Coronary artery (tissue), 2 donors: ENCODE data around the gene GRIK4.

Experiments
- DNase-seq: peaks from one replicate; pipeline ENCODE4 v3.0.0-alpha.2; 2017; ENCODE audit warnings: low spot score
- H3K27ac ChIP-seq, 2 donors: fragments of 200-600 bp; sonication (generic); one replicate each; pipeline ENCODE4 v1.5.1; 2016 to 2019
- H3K4me3 ChIP-seq: fragments of 200-600 bp; sonication (generic); 2 replicates; pipeline ENCODE4 v1.5.1; 2016; ENCODE audit warnings: mild to moderate bottlenecking, moderate library complexity
- TF ChIP-seq, protein P1 (sequence below): fragments of 200-600 bp; sonication (generic); IDR thresholded peaks from one replicate; pipeline ENCODE4 v1.5.1; 2019; ENCODE audit warnings: antibody characterized with exemption

GRIK4 gene

DNA sequence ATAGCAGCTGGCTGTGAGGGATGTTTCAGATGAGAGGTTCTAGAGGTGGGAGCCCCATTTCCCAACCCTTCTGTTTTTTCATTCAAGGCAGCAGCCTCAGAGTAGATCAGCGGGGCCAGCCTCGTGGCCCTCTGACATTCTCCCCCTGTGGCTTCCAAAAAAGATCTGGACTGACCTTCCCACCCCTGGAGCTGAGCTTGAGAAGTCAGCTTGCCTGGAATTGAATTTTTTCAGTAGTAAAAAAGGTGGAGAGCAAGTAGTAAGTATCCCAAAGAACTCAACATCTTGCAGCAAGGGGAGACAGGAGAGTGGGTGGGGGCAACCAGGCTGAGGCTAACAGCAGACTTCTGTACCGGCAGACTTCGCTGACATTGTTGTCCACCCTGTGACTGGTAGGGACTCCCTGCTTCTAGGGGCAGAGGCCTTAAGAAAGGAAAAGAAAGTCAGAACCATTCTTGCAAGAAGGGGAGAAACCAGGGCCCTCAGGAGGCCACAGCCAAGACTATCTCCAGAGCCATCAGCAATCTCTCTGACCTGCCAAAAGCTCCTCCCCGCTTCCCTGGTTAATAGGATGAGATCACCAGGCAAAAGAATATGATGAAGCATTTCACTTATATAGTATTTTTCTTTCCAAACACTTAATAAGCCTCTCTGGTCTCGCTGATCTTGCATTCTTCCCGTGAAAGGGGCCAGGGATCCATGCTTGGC lies 2.0 kb upstream of the GRIK4 start:
- no peak for DNase-seq
- H3K4me3 ChIP-seq, result no peak overlapping the region
- TF ChIP-seq, protein P1, sequence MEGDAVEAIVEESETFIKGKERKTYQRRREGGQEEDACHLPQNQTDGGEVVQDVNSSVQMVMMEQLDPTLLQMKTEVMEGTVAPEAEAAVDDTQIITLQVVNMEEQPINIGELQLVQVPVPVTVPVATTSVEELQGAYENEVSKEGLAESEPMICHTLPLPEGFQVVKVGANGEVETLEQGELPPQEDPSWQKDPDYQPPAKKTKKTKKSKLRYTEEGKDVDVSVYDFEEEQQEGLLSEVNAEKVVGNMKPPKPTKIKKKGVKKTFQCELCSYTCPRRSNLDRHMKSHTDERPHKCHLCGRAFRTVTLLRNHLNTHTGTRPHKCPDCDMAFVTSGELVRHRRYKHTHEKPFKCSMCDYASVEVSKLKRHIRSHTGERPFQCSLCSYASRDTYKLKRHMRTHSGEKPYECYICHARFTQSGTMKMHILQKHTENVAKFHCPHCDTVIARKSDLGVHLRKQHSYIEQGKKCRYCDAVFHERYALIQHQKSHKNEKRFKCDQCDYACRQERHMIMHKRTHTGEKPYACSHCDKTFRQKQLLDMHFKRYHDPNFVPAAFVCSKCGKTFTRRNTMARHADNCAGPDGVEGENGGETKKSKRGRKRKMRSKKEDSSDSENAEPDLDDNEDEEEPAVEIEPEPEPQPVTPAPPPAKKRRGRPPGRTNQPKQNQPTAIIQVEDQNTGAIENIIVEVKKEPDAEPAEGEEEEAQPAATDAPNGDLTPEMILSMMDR, result no peak
- H3K27ac ChIP-seq, result no peak overlapping the region

DNA sequence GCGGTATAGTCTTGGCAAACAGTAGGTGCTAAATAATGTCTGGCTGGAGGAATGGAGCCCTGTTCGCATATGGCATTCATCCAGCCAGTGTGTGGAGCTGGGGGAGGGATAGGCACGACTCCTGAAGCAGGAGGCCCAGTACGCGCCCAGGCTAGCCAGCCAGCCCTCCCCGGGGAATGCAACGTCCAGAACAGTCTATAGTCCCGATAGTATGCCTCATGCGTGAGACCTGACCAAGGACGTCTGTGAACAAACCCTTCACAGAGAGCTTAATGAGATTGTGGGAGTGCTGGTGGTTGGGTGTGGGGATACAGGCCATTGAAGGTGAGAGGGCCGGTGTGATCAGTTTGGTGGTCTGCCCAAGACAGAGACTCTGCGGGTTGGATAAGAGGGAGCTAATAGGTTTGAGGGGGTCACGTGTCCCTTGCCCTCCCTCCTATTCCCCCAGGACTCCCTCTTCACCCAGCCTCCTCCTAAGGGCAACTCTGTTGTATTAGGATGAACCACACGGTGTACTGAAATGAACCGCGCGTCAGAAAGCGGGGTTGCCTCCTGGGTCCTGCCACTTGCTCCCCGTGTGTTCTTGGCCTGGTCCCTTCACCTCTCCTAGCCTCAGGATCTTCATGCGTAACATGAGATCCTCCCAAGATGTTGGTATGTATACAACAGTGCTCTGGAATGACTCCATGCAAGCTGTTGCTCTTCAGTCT lies 987 bp upstream of the GRIK4 start:
- TF ChIP-seq, protein P1, result no peak
- DNase-seq, result peak; percentile 64
- H3K27ac ChIP-seq, result no peak overlapping the region
- peak overlapping the region; percentile 79 for H3K4me3 ChIP-seq

DNA sequence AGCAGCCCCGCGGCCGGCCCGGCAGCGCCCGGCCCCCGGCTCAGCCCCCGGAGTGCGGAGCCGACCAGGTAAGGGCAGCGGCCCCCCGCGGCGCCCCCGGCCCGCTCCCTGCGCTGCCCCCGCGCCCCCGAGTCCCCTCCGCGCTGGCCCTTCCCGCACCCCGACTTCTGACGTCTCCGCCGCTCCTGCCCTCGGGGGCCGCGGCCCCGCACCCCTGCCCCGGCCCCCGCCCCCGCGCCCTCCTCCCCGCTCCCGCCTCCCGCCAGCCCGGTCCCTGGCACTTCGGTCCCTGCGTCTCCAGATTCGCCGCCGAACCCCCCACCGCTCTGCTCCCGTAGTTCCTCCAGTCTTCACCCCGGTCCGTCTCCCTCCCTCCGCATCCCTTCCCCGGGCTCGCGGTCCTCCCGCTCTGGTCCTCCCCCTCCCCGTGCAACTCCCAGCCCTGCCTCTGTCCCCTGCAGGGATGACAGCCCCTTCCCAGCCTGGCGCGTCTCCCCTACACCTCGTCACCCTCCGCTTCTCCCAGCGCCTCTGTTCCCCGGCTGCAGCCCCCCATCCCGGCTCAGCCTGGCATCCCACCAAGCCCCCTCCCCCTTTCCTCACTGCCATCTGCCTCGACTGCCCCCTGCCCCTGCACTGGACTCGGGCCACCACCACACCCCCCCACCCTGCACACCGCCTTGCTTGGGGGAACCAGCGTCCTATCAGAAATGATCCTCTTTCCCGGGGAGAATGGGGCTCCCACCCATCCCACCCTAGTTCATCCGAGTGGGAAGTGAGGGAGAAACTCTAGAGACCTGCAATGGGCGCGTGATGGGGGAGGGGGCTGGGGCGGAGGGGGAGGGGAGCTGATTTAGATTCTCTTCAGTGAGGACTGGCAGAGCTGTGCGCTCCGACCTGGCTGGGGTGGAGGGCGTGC lies 531 bp downstream of the GRIK4 start:
- DNase-seq, result peak; percentile 69
- TF ChIP-seq, protein P1, result no peak
- Histone ChIP-seq H3K27ac (no peak overlapping the region), H3K4me3 (peak overlapping the region; percentile 79)

DNA sequence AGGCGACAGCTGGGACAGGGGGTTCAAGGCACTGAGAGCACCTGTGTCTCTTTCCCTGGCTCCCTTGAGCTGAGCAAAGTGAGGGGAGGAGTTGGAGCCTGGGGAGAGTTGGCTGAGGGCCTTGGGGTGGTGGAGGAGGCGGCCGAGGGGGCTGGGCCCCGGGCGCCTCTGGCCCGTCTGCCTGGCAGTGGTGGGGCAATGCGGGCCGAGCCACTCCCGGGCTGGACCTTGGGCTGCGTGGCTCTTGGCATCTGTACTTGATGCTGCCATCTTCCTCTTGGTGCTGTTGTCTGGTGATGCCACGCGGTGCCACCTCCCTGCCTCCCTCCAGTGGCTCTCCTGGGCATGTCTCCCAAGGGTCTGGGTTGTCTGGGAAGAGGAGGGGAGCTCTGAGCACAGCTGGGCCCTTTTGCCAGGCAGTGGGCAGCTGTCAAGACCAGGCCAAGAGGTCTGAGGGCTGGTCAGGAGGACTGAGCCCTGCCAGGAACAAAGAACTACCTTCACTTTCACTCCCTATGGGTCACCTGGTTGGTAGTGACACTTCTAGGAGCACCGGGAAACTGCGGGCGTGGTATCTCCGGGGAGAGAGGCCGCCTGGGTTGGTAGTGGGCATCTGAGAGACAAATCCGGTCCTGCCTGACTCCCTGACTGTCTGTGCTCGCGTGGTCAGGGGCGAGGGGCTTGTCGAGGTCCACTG lies 1.3 kb downstream of the GRIK4 start:
- TF ChIP-seq, protein P1, result no peak
- H3K4me3 ChIP-seq, result no peak overlapping the region
- DNase-seq, result peak; percentile 69
- H3K27ac ChIP-seq, result no peak overlapping the region

DNA sequence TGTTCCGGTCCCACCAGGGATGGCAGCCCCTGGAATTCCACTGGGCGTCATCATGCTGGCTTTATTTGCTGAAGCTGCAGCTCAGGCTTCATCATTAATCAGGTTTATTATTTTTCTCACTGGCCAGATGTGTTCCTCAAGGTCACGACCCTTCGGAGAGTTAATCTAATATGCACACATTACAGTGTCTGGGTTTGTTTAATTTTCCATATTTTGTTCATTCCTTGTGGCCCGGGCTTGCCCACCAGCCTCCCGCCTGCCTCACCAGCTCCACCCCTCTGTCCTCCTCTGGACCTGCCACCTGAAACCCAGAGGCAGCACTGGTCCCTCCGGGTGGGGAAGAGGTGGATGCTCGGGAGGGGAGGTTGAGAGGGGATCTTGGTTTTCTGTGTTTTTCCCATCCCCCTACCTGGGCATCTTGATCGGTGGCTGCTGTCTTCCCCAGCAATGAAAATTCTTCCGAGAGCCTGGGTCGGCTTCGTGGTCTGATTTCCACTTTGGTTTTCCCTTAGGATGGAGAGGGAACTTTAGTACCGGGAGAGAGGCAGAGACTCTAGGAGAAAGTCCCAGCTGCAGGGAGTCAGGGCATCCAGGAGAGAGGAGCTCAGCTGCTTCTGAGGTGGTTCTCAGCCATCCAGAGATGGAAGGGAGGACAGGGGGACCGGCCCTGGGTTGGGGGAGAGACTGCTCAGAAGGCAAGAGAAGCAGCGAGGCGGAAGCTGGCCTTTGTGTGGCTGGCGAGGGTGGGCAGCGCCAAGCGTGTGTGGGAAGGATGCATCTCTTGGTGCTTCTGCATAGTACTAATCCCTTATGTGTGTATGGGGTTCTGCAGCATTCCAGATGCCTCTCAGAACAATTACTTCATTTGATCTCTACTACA lies 2.1 kb downstream of the GRIK4 start:
- peak; percentile 38 for DNase-seq

More for the DNA sequence above, 2.1 kb downstream of the GRIK4 start:
- TF ChIP-seq, protein P1, result no peak
- no peak overlapping the region for H3K4me3 ChIP-seq
- H3K27ac ChIP-seq, result no peak overlapping the region
